Colon (tissue), 2 donors: ENCODE data around the gene PGF.
"Not testable (repeated sequence)": the region's sequence is repeated elsewhere in the genome, so short reads cannot be mapped to it uniquely, and the experiment has no call there.

Experiments
- FAIRE-seq: peaks from 2 replicates; lab custom pipeline; 2012; peaks lifted over from hg19 to GRCh38; lab: Jason Lieb, UNC
- donor health status: control.
- donor health status: control.

The PGF gene

GRCh38 chr14:74942181-74942580 lies 13.2 kb downstream of the PGF start:
- FAIRE-seq = no peak

- no peak for FAIRE-seq
Observed at GRCh38 chr14:74941676-74942097, 13.7 kb downstream of the PGF start.

GRCh38 chr14:74940956-74941565 lies 14.3 kb downstream of the PGF start:
- no peak for FAIRE-seq

- no peak for FAIRE-seq
Observed at GRCh38 chr14:74938531-74939495, 16.6 kb downstream of the PGF start.

GRCh38 chr14:74937171-74937570 lies 18.2 kb downstream of the PGF start:
- FAIRE-seq = no peak

- FAIRE-seq = no peak
Observed at GRCh38 chr14:74936731-74937130, 18.7 kb downstream of the PGF start.

- FAIRE-seq = no peak
Observed at GRCh38 chr14:74936151-74936550, 19.2 kb downstream of the PGF start.

GRCh38 chr14:74935360-74935680 lies 20.1 kb downstream of the PGF start:
- FAIRE-seq = no peak

- FAIRE-seq = no peak
Observed at GRCh38 chr14:74934476-74935359, 20.7 kb downstream of the PGF start.

- FAIRE-seq = no peak
Observed at GRCh38 chr14:74934041-74934440, 21.4 kb downstream of the PGF start.

GRCh38 chr14:74932936-74933335 lies 22.5 kb downstream of the PGF start:
- not testable (repeated sequence) for FAIRE-seq

GRCh38 chr14:74932401-74932901 lies 22.9 kb downstream of the PGF start:
- FAIRE-seq = no peak

GRCh38 chr14:74931744-74932143 lies 23.7 kb downstream of the PGF start:
- FAIRE-seq = not testable (repeated sequence)

- no peak for FAIRE-seq
Observed at GRCh38 chr14:74929242-74929641, 26.2 kb downstream of the PGF start.

GRCh38 chr14:74927225-74927624 lies 28.2 kb downstream of the PGF start:
- FAIRE-seq = no peak

- FAIRE-seq = no peak
Observed at GRCh38 chr14:74924061-74924460, 31.3 kb downstream of the PGF start.

- FAIRE-seq = no peak
Observed at GRCh38 chr14:74922752-74923401, 32.5 kb downstream of the PGF start, which contains the start of gene RPS6KL1. TSS of gene RPS6KL1 (minus strand) at chr14:74923260. CDS start at chr14:74921541, 1,719 bp downstream.

- no peak for FAIRE-seq
Observed at GRCh38 chr14:74921987-74922751, 33.2 kb downstream of the PGF start.

- no peak for FAIRE-seq
Observed at GRCh38 chr14:74921053-74921620, 34.3 kb downstream of the PGF start.

- no peak for FAIRE-seq
Observed at GRCh38 chr14:74920281-74920680, 35.1 kb downstream of the PGF start.
